ENCODE data around the gene TMC2.

The TMC2 gene

GRCh38 chr20:2626853-2627541, 90.6 kb downstream of the TMC2 start:
- DNase-seq = no peak

GRCh38 chr20:2631228-2631627, 94.9 kb downstream of the TMC2 start:
- DNase-seq = peak; percentile 7

- no peak for DNase-seq
Measured at GRCh38 chr20:2633381-2633780, 97.0 kb downstream of the TMC2 start.

GRCh38 chr20:2637246-2637645, 100.9 kb downstream of the TMC2 start:
- no peak for DNase-seq

- DNase-seq = no peak
Measured at GRCh38 chr20:2640260-2640659, 103.9 kb downstream of the TMC2 start.

GRCh38 chr20:2640899-2641298, 104.5 kb downstream of the TMC2 start:
- no peak for DNase-seq

GRCh38 chr20:2643708-2644107, 107.3 kb downstream of the TMC2 start:
- no peak for DNase-seq

GRCh38 chr20:2651772-2652723, 115.7 kb downstream of the TMC2 start, which contains the start of gene NOP56:
Gene NOP56 (plus strand): TSS chr20:2652632. CDS start chr20:2652661, 29 bp downstream.
- peak; percentile 95 for DNase-seq

GRCh38 chr20:2652724-2653555, 116.6 kb downstream of the TMC2 start:
- peak; percentile 48 for DNase-seq

- no peak for DNase-seq
Measured at GRCh38 chr20:2653556-2654383, 117.4 kb downstream of the TMC2 start.

- no peak for DNase-seq
Measured at GRCh38 chr20:2654384-2654822, 118.0 kb downstream of the TMC2 start.

- DNase-seq = no peak
Measured at GRCh38 chr20:2654831-2655230, 118.5 kb downstream of the TMC2 start.

- no peak for DNase-seq
Measured at GRCh38 chr20:2655331-2656116, 119.2 kb downstream of the TMC2 start.

GRCh38 chr20:2656471-2657117, 120.2 kb downstream of the TMC2 start:
- no peak for DNase-seq

GRCh38 chr20:2657241-2657640, 120.9 kb downstream of the TMC2 start:
- DNase-seq = no peak

GRCh38 chr20:2657674-2658073, 121.3 kb downstream of the TMC2 start:
- no peak for DNase-seq

GRCh38 chr20:2658414-2659354, 122.3 kb downstream of the TMC2 start:
- DNase-seq = no peak

- DNase-seq = no peak
Measured at GRCh38 chr20:2659547-2659946, 123.2 kb downstream of the TMC2 start.

- DNase-seq = no peak
Measured at GRCh38 chr20:2663364-2663886, 127.1 kb downstream of the TMC2 start.

Measured in NCI-H2171 (cell line).